Renal pelvis (tissue), 4 donors: ENCODE data around the gene DENND5B. TPM values are rescaled to one million over a fixed set of nuclear protein-coding genes. Genes with fewer than 3 reads are reported as not detected.

Source experiments
- DNase-seq: peaks from one replicate; pipeline ENCODE4 v3.0.0-alpha.2; 2013
- polyA plus RNA-seq, 3 donors: library from polyadenylated mRNA; unstranded; fragments of 120-200 nt; gene quantifications; one replicate each; pipeline ENCODE4 v1.2.1, GENCODE V29; 2013; ENCODE audit not compliant: insufficient read length in 3 of 3

Gene DENND5B
- polyA plus RNA-seq, 3 donors: 21.5 to 29.6 (median 24.4) TPM

DNA sequence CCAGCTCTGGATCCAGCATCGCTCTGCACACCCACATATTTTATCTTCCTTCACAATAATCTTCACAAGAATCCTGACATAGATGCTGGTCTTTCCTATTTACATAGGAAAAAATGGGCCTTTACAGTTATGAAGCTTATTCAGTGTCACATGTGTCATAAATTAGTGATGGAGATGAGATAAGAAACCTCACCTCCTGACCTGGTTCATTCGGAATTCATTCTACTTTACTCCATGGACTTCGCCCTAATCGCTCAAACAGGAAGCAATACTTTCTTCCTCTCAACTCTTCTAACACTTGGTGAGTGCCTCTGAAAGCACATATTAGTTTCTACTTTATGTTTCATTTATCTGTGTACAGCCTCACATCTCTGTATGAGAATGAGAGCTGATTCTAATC lies 253.0 kb downstream of the DENND5B start:
- DNase-seq: no peak

Other genes starting within 250 kb of the DENND5B start
- gene ETFBKMT, start 68.6 kb upstream of the DENND5B start, polyA plus RNA-seq: 1 to 10 TPM; 4.4 to 5.6 (median 4.8) TPM
- gene AMN1, start 137.9 kb upstream of the DENND5B start, polyA plus RNA-seq: 10 to 100 TPM; 19.8 to 23.3 (median 19.9) TPM